Kasumi-1 (cell line): ENCODE data around the gene SF3B2.
"Not testable (repeated sequence)": the region's sequence is repeated elsewhere in the genome, so short reads cannot be mapped to it uniquely, and the experiment has no call there.

ENCODE experiments used
- DNase-seq, 2 experiments: peaks; one replicate each; lab custom pipeline; 2025; lab: John Stamatoyannopoulos, UW

SF3B2 gene

GRCh38 chr11:66111158-66111557 is 59.0 kb downstream of the SF3B2 start:
- DNase-seq = no peak

- no peak for DNase-seq
Observed at GRCh38 chr11:66112041-66112491, 59.9 kb downstream of the SF3B2 start.

GRCh38 chr11:66112601-66113499 is 60.7 kb downstream of the SF3B2 start:
- no peak for DNase-seq

GRCh38 chr11:66114957-66115356 is 62.8 kb downstream of the SF3B2 start:
- not testable (repeated sequence) for DNase-seq

- DNase-seq = no peak
Observed at GRCh38 chr11:66115638-66116301, 63.6 kb downstream of the SF3B2 start.

- no peak for DNase-seq
Observed at GRCh38 chr11:66116576-66117361, 64.6 kb downstream of the SF3B2 start.

GRCh38 chr11:66118847-66119246 is 66.7 kb downstream of the SF3B2 start:
- DNase-seq = no peak
